Globus pallidus (tissue), 1 donor: ENCODE results near the gene LEMD3.

Source experiments
- DNase-seq: peaks from one replicate; pipeline ENCODE4 v3.0.0-alpha.2; 2015; ENCODE audit warnings: low spot score

The LEMD3 gene

GRCh38 chr12:65170209-65170881 is 962 bp downstream of the LEMD3 start:
- DNase-seq = peak; percentile 42

DNA sequence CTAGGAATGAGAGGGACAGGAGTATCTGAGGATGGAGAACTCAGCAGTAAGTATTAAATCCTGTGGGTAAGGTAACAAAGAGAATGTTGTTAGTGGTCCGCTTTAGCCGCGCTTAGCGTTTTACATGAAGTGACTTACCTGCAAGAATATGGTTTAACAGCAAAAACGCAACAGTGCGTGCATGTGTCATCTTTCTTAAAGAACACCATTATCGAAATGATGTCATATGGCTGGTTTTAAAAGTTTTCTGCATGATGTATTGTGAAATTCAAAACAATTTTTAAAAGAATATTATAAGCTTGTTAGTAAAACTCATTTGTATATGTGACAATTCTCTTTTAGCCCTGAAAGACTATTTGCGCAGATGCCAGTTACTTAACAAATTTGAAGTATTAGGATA is 1.7 kb downstream of the LEMD3 start:
- no peak for DNase-seq

DNA sequence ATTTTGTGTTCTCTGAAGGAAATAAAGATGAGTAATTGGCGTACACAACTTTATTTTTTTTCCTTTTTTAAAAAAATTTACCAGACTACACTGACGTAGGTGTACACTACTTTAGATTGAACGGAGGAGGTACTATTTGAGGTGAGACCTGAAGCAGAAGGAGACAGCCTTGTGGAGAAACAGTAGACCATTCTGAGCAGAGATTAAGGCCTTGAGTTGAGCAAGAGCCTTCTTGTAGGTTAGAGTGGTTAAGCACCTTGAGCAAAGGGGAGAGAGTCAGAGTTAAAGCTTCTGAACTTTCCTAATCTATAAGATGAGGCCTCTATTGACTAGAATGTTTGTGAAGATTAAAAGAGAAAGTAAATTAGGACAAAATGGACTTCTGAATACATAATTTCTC is 2.5 kb downstream of the LEMD3 start:
- DNase-seq = no peak

GRCh38 chr12:65175385-65175784 is 6.0 kb downstream of the LEMD3 start:
- DNase-seq = no peak

GRCh38 chr12:65182012-65182739 is 12.8 kb downstream of the LEMD3 start:
- DNase-seq = no peak

GRCh38 chr12:65184176-65184857 is 14.9 kb downstream of the LEMD3 start:
- DNase-seq = no peak

DNA sequence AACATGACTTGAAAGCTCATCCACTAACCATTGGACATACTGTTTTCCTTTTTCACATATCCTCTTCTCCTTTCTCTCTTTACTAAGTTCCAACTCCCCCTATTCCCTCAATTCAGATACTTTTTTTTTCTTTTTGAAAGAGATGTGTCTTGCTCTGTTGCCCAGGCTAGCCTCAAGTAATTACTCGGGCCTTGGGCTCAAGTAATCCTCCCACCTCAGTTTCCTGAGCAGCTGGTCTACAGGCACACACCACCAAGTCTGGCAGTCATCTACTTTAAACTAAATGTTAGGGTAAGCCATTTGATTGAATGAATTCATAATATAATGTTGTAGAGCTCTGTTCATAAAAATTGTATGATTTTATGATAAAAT is 15.5 kb downstream of the LEMD3 start:
- no peak for DNase-seq

GRCh38 chr12:65187665-65188064 is 18.3 kb downstream of the LEMD3 start:
- DNase-seq = no peak

GRCh38 chr12:65188179-65188701 is 18.9 kb downstream of the LEMD3 start:
- no peak for DNase-seq

- no peak for DNase-seq
Measured at GRCh38 chr12:65189028-65189718, 19.8 kb downstream of the LEMD3 start.

DNA sequence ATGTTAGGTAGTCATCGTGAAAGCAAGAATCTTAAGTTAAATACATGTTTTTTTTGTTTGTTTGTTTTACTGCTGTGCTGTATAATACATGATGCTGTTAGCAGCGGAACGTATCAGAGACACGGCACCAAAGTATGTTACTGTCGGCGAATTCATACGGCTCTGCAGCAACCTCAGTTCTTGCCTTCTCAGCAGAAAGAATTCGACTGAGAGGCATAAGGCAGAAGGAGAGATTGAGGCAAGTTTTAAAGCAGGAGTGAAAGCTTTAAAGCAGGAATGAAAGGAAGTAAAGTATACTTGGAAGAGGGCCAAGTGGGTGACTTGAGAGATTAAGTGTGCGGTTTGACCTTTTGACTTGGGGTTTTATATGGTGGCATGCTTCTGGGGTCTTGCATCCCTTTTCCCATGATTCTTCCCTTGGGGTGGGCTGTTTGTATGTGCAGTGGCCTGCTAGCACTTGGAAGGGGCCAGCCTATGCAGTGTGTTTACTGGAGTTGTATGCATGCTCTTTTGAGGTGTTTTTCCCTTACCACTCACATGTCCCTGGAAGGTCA is 23.7 kb downstream of the LEMD3 start:
- DNase-seq = no peak

DNA sequence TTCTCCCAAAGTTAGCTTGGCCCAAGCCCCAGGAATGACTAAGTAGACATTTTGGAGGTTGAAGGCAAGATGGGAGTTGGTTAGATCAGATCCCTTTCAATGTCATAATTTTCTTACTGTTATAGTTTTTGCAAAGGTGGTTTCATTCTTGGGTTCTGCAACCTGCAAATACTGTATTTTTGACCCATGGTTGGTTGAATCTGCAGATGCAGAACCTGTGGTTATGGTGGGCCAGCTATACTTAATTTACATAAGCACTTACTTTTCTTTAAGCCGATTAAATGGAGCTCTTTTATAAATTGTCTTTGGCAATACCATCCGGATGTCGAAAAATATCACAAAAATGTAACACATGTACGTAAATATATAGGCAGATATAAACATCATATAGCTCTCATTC is 25.6 kb downstream of the LEMD3 start:
- DNase-seq = no peak

- no peak for DNase-seq
Measured at GRCh38 chr12:65195387-65196055, 26.1 kb downstream of the LEMD3 start.

DNA sequence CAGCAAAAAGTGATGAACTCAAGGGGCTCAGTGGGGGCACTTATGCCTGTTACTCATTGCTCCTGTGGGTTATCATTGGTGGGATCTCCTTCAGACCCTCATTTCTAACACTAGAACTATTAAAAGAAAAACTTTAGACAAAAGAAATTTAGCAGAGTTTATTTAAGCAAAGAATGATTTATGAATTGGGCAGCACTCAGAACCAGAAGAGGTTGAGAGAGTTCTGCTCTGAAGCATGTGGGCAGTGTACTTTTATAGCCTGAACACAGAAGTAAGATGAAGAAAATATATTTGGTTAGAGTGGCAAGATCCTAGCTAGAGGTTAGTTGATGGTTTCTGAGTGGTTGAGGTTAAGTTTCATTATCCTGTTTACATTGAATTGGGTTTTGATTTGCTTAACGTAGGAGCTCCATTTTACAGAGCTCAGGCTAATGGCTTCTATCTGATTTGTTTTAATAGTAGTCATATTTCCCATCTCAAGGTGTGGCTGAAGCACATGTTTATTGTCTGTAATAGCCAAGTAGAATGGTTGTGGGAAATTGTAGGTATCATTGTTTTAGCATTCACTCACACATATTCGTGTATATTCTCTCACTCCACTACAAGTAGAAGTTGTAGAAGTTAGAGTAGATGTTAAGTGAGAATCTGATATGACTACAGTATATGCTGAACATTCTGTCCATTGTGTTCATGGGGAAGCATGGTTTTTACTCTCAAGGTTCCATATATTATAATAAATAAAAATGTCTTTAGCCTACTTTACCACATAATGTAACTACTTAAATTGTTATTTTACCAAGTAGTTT is 27.6 kb downstream of the LEMD3 start:
- no peak for DNase-seq

- no peak for DNase-seq
Measured at GRCh38 chr12:65199604-65200003, 30.2 kb downstream of the LEMD3 start.

DNA sequence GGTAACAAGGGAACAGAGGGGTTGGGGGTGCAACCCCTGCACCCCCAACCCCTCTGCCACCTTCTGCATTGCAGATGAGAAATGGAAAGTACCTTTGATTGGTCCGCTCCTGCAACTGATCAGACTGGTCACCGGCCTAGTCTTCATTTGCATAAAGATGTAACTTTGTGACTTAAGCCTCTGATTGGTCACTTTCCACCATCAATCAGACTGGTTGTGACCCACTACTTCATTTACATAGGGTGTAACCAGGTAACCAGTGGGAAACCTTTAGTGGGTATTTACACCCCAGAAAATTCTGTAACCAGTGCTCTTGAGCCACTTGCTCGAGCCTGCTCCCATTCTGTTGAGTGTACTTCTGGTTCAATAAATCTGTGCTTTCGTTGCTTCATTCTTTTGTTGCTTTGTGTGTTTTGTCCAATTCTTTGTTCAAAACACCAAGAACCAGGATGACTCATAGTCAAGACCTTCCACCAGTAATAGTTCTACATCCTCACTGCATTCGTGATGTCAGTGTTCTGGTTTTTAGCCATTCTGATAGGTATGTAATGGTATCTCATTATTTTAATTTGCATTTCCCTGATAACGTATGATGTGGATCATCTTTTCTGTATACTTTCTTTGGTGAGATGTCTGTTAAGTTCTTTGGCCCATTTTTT is 30.8 kb downstream of the LEMD3 start:
- no peak for DNase-seq

DNA sequence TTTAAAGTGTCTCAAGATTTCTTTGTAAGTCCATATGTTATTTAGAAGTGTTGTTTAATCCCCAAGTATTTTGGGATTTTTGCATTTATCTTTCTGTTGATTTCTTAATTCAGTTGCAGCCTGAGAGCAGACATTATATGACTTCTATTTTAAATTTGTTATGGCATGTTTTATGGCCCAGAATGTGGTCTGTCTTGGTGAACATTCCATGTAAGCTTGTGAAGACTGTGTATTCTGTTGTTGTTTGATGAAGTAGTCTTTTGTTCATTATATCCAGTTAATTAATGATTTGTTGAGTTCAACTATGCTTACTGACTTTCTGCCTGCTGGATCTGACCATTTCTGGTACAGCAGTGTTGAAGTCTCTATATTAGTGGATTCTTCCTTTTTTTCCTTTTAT is 34.0 kb downstream of the LEMD3 start:
- DNase-seq = no peak

DNA sequence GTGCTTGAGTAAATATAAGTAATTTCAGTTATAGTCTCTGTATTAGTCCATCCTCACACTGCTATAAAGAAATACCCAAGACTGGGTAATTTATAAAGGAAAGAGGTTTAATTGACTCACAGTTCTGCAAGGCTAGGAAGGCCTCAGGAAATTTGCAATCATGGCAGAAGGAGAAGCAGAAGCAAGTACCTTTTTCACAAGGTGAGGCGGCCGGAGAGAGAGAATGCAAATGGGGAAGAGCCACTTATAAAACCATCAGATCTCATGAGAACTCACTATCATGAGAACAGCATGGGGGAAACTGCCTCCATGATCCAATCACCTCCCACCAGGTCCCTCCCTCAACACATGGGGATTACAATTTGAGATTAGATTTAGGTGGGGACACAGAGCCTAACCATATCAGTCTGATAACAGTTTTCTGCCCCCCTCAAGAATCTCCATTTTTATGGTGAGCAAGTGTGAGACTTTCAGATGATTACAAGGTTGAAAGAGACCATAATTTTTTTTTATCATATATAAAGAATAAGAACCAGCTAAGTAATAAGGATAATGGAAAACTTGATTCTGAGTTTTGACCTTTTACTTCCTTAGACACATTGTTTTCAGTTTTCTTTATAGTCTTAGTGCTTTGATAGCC is 35.6 kb downstream of the LEMD3 start:
- DNase-seq = no peak

GRCh38 chr12:65205886-65206285 is 36.5 kb downstream of the LEMD3 start:
- no peak for DNase-seq

DNA sequence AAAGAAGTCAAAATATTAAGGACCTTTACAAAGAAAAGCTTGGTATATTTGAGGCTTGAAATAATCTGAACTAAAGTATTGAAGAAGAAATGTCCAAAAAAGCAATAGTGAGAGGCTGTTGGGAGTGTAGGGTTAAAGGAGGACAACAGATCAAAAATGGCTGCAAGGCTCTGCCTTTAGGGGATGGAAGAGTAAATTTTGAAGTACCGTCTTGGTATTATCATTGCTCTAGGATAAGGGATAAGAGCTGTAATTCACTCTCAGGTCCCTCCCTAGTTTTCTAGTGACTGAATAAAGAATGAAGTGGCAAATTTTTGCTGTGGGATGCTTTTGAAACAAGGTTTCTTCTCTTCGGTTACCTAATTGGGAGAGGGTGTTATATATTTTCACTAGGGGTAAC is 38.7 kb downstream of the LEMD3 start:
- DNase-seq = no peak
